SKM-1 treated with dmso at 0.1 percent for 144 hours (cell line): Measurements from ENCODE around the gene SCO2.

Experiments used
- DNase-seq: peaks from one replicate; lab custom pipeline; 2025; ENCODE audit not compliant: unreplicated experiment; lab: John Stamatoyannopoulos, UW

The SCO2 gene

GRCh38 chr22:50482107-50483074 is 43.0 kb downstream of the SCO2 start:
- no peak for DNase-seq

- DNase-seq, result no peak
Observed at GRCh38 chr22:50481440-50482106, 43.8 kb downstream of the SCO2 start, which contains the start of gene ADM2. TSS of gene ADM2 (plus strand) at chr22:50481543. CDS start at chr22:50481848, 305 bp downstream.

- no peak for DNase-seq
Observed at GRCh38 chr22:50481045-50481439, 44.4 kb downstream of the SCO2 start.

GRCh38 chr22:50479721-50480120 is 45.7 kb downstream of the SCO2 start:
- DNase-seq, result no peak

DNA sequence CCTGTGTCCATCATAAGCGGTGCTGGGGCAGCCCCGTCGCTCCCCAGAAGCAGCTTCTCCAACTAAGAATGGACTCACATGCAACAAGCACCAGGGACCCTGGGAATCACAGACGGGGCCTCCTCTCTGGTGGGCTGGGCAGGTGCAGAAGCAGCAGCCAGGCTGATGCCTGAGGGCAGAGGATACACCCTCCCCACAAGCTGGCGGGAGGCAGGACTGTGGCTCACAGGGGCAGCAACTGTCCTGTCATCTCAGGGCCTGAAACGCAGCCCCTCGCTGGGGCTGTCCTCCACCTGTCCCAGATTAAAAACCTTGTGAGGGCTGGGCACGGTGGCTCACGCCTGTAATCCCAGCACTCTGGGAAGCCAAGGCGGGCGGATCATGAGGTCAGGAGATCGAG is 47.5 kb downstream of the SCO2 start:
- no peak for DNase-seq

DNA sequence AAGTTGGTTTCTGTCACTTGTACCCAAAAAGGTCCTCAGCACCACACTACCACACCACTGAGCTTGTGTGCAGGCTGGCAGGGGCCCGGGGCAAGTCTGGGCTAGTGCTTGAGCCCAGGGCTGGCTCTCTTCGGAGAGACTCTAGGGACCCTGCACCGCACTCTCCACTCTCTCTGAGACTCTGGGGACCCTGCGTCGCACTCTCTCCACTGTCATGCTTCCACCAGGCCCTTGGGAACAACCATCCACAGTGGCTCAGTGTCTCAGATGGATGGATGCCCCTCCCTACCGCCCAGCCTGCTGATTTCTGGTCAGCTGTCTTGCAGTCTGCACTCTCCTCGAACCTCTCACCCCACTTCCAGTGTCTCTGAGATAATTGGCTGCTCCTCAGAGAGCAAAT is 48.5 kb downstream of the SCO2 start:
- no peak for DNase-seq

DNA sequence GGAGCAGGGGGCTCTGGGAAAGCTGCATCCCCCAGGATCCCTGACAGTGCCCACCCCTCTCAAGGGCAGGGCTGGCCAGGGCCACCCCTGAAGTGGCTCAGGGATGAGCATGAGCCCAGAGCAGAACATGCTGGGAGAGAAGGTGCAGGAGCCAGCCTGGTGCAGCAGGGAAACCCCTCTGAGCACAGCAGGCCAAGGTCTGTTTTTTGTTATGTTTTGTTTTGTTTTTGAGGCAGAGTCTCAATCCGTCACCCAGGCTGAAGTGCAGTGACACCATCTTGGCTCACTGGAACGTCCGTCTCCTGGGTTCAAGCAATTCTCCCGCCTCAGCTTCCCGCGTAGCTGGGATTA is 49.8 kb downstream of the SCO2 start:
- no peak for DNase-seq

GRCh38 chr22:50474710-50475651 is 50.4 kb downstream of the SCO2 start, which contains the start of gene SBF1:
TSS of gene SBF1 (minus strand) at chr22:50475035. CDS start at chr22:50474840, 195 bp downstream.
- peak; percentile 84 for DNase-seq

DNA sequence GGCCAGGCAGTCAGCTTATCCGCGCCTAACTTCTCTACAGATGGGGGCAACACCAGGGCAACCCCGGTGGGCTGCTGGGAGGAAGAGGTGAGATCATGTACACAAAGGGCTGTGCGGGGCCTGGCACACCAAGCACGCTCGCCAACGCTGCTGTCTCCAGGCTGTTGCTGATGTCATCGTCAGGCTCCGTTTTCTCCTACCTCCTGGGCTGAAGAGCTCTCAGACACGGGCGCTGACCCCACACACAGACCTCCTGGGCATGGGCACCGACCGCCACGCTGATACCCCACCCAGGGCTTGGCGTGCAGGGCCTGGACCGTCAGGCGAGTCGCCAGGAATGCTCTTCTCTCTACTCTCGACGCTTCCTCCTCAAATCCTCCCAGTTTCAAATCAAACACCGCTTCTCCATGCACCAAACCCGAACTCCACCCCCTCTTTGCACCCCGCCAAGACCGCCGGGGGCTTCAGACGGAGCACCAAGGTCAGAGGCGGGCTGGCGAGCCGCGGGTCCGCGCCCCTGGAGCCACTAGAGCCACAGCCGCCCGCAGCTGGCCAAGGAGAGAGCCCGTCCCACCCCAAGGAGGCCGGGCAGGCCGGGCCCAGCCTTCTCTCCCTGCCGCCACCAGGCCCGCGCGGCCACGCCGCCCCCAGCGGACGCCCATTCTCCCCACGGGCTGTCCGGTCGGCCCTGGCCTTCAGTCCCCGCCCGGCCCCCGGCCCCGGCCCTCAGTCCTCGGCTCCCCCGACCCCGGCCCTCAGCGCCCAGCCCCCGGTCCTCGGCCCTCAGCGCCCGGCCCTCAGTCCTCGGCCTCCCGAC is 51.3 kb downstream of the SCO2 start:
- no peak for DNase-seq
